ENCODE measurements around the gene RPH3AL.

RPH3AL gene

GRCh38 chr17:284676-285355, 67.8 kb downstream of the RPH3AL start:
- Mint-ChIP-seq H3K36me3 (peaks cover 3% of the 10 kb centered on the region), H3K4me1 (ENCODE audit: low read depth) (peaks cover 6% of the 10 kb centered on the region), H3K27me3 (no peaks in the 10 kb centered on the region), H3K4me3 (no peak overlapping the region), H3K27ac (no peak overlapping the region), H3K9me3 (ENCODE audit: low read depth) (no peaks in the 10 kb centered on the region)

GRCh38 chr17:283911-284675, 68.5 kb downstream of the RPH3AL start:
- no peaks in the 10 kb centered on the region for H3K27me3 Mint-ChIP-seq
- H3K4me3 Mint-ChIP-seq: no peak overlapping the region
- peaks cover 3% of the 10 kb centered on the region for H3K36me3 Mint-ChIP-seq
- H3K27ac Mint-ChIP-seq: no peak overlapping the region
- no peaks in the 10 kb centered on the region for H3K9me3 Mint-ChIP-seq (ENCODE audit: low read depth)
- peaks cover under 1% of the 10 kb centered on the region for H3K4me1 Mint-ChIP-seq (ENCODE audit: low read depth)

GRCh38 chr17:282912-283882, 69.4 kb downstream of the RPH3AL start:
- H3K9me3 Mint-ChIP-seq (ENCODE audit: low read depth): no peaks in the 10 kb centered on the region
- peaks cover 3% of the 10 kb centered on the region for H3K36me3 Mint-ChIP-seq
- no peaks in the 10 kb centered on the region for H3K27me3 Mint-ChIP-seq
- no peak overlapping the region for H3K4me3 Mint-ChIP-seq
- H3K27ac Mint-ChIP-seq: no peak overlapping the region
- H3K4me1 Mint-ChIP-seq (ENCODE audit: low read depth): no peaks in the 10 kb centered on the region

GRCh38 chr17:282000-282911, 70.4 kb downstream of the RPH3AL start:
- no peaks in the 10 kb centered on the region for H3K27me3 Mint-ChIP-seq
- H3K36me3 Mint-ChIP-seq: peaks cover 3% of the 10 kb centered on the region
- no peaks in the 10 kb centered on the region for H3K9me3 Mint-ChIP-seq (ENCODE audit: low read depth)
- H3K4me3 Mint-ChIP-seq: no peak overlapping the region
- no peak overlapping the region for H3K27ac Mint-ChIP-seq
- no peaks in the 10 kb centered on the region for H3K4me1 Mint-ChIP-seq (ENCODE audit: low read depth)

- Mint-ChIP-seq H3K9me3 (ENCODE audit: low read depth) (no peaks in the 10 kb centered on the region), H3K36me3 (peaks cover 3% of the 10 kb centered on the region), H3K4me1 (ENCODE audit: low read depth) (no peaks in the 10 kb centered on the region), H3K27me3 (no peaks in the 10 kb centered on the region), H3K27ac (no peak overlapping the region), H3K4me3 (no peak overlapping the region)
Measured at GRCh38 chr17:281365-281999, 71.1 kb downstream of the RPH3AL start.

- Mint-ChIP-seq H3K4me3 (no peak overlapping the region), H3K9me3 (ENCODE audit: low read depth) (no peaks in the 10 kb centered on the region), H3K36me3 (peaks cover 3% of the 10 kb centered on the region), H3K4me1 (ENCODE audit: low read depth) (no peaks in the 10 kb centered on the region), H3K27ac (no peak overlapping the region), H3K27me3 (no peaks in the 10 kb centered on the region)
Measured at GRCh38 chr17:280901-281300, 71.7 kb downstream of the RPH3AL start.

GRCh38 chr17:280216-280615, 72.4 kb downstream of the RPH3AL start:
- H3K36me3 Mint-ChIP-seq: peaks cover 3% of the 10 kb centered on the region
- H3K9me3 Mint-ChIP-seq (ENCODE audit: low read depth): no peaks in the 10 kb centered on the region
- H3K4me3 Mint-ChIP-seq: no peak overlapping the region
- no peak overlapping the region for H3K27ac Mint-ChIP-seq
- no peaks in the 10 kb centered on the region for H3K4me1 Mint-ChIP-seq (ENCODE audit: low read depth)
- H3K27me3 Mint-ChIP-seq: no peaks in the 10 kb centered on the region

- Mint-ChIP-seq H3K9me3 (ENCODE audit: low read depth) (no peaks in the 10 kb centered on the region), H3K4me1 (ENCODE audit: low read depth) (no peaks in the 10 kb centered on the region), H3K36me3 (peaks cover 3% of the 10 kb centered on the region), H3K27me3 (no peaks in the 10 kb centered on the region), H3K27ac (no peak overlapping the region), H3K4me3 (no peak overlapping the region)
Measured at GRCh38 chr17:279776-280175, 72.8 kb downstream of the RPH3AL start.

GRCh38 chr17:279331-279730, 73.3 kb downstream of the RPH3AL start:
- peaks cover 3% of the 10 kb centered on the region for H3K36me3 Mint-ChIP-seq
- no peaks in the 10 kb centered on the region for H3K9me3 Mint-ChIP-seq (ENCODE audit: low read depth)
- H3K27me3 Mint-ChIP-seq: no peaks in the 10 kb centered on the region
- H3K4me3 Mint-ChIP-seq: no peak overlapping the region
- no peak overlapping the region for H3K27ac Mint-ChIP-seq
- no peaks in the 10 kb centered on the region for H3K4me1 Mint-ChIP-seq (ENCODE audit: low read depth)

GRCh38 chr17:278676-279059, 73.9 kb downstream of the RPH3AL start:
- no peak overlapping the region for H3K4me3 Mint-ChIP-seq
- H3K27ac Mint-ChIP-seq: no peak overlapping the region
- peaks cover 3% of the 10 kb centered on the region for H3K36me3 Mint-ChIP-seq
- H3K27me3 Mint-ChIP-seq: no peaks in the 10 kb centered on the region
- H3K4me1 Mint-ChIP-seq (ENCODE audit: low read depth): no peaks in the 10 kb centered on the region
- H3K9me3 Mint-ChIP-seq (ENCODE audit: low read depth): no peaks in the 10 kb centered on the region

GRCh38 chr17:278055-278675, 74.4 kb downstream of the RPH3AL start:
- Mint-ChIP-seq H3K4me1 (ENCODE audit: low read depth) (no peaks in the 10 kb centered on the region), H3K27me3 (no peaks in the 10 kb centered on the region), H3K27ac (no peak overlapping the region), H3K9me3 (ENCODE audit: low read depth) (no peaks in the 10 kb centered on the region), H3K36me3 (peaks cover 3% of the 10 kb centered on the region), H3K4me3 (no peak overlapping the region)

GRCh38 chr17:274902-275301, 77.7 kb downstream of the RPH3AL start:
- H3K4me3 Mint-ChIP-seq: no peak overlapping the region
- no peaks in the 10 kb centered on the region for H3K4me1 Mint-ChIP-seq (ENCODE audit: low read depth)
- H3K27ac Mint-ChIP-seq: no peak overlapping the region
- peaks cover 4% of the 10 kb centered on the region for H3K36me3 Mint-ChIP-seq
- no peaks in the 10 kb centered on the region for H3K9me3 Mint-ChIP-seq (ENCODE audit: low read depth)
- H3K27me3 Mint-ChIP-seq: no peaks in the 10 kb centered on the region

GRCh38 chr17:273981-274832, 78.4 kb downstream of the RPH3AL start:
- H3K4me3 Mint-ChIP-seq: no peak overlapping the region
- H3K4me1 Mint-ChIP-seq (ENCODE audit: low read depth): no peaks in the 10 kb centered on the region
- no peak overlapping the region for H3K27ac Mint-ChIP-seq
- H3K27me3 Mint-ChIP-seq: no peaks in the 10 kb centered on the region
- H3K9me3 Mint-ChIP-seq (ENCODE audit: low read depth): no peaks in the 10 kb centered on the region
- H3K36me3 Mint-ChIP-seq: peaks cover 4% of the 10 kb centered on the region

All from activated naive CD8-positive, alpha-beta T cell (primary cell).